ENCODE data around the gene RPF1.

The RPF1 gene, protein sequence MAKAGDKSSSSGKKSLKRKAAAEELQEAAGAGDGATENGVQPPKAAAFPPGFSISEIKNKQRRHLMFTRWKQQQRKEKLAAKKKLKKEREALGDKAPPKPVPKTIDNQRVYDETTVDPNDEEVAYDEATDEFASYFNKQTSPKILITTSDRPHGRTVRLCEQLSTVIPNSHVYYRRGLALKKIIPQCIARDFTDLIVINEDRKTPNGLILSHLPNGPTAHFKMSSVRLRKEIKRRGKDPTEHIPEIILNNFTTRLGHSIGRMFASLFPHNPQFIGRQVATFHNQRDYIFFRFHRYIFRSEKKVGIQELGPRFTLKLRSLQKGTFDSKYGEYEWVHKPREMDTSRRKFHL

DNA sequence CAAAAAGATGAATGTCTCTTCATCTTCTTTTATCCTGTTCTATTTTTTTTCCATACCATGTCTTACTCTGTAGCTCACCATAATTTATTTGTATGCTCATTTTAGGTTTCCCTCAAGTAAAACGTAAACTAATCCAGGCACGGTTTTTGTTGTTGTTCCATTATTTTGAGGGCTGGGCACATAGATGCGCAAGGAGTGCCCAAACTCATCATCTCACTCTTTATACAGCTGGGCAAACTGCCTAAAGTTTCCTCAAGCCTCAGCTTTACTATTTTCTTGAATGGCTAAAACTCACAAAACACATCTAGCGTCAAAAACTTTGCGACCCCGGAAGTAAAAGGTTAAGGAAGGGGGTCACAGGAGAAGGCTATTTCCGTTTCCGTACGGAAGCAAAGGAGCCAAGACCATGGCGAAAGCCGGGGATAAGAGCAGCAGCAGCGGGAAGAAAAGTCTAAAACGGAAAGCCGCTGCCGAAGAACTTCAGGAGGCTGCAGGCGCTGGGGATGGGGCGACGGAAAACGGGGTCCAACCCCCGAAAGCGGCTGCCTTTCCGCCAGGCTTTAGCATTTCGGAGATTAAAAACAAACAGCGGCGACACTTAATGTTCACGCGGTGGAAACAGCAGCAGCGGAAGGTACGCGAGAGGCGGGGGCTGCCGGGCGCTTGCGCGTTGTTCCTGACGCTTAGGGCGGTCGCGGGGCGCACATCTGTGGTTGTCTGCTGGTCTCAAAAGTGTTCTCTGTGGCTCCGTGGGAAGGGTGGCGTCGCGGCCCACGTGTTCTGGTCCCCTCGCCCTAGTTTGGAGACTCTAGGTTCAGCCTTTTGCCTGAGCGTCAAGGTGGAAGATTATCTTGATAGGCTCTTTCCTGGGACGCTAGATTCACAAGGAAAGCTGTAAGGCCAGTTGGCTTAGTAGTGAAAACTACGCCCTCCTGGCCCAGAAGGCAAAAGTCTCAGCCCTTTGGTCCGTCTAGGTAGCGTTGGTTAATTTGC, at the start of gene RPF1:
RPF1 (plus strand) TSS at position 391 of the 993 bp plus-strand sequence; CDS start at position 407, 16 bp downstream.
- H3K4me3 ChIP-seq (ENCODE audit: control insufficient read depth, low read depth, low read length) = peak within 1 kb of the TSS; percentile 62
- peak; percentile 31 for DNase-seq (ENCODE audit: low read depth)
- TF ChIP-seq, protein P1, sequence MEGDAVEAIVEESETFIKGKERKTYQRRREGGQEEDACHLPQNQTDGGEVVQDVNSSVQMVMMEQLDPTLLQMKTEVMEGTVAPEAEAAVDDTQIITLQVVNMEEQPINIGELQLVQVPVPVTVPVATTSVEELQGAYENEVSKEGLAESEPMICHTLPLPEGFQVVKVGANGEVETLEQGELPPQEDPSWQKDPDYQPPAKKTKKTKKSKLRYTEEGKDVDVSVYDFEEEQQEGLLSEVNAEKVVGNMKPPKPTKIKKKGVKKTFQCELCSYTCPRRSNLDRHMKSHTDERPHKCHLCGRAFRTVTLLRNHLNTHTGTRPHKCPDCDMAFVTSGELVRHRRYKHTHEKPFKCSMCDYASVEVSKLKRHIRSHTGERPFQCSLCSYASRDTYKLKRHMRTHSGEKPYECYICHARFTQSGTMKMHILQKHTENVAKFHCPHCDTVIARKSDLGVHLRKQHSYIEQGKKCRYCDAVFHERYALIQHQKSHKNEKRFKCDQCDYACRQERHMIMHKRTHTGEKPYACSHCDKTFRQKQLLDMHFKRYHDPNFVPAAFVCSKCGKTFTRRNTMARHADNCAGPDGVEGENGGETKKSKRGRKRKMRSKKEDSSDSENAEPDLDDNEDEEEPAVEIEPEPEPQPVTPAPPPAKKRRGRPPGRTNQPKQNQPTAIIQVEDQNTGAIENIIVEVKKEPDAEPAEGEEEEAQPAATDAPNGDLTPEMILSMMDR (IDR thresholded peaks at IDR 0.05; ENCODE audit: control insufficient read depth, insufficient read depth, low read depth, low read length, missing control alignments) = no peak

- DNase-seq (ENCODE audit: low read depth) = no peak
- TF ChIP-seq, protein P1 (IDR thresholded peaks at IDR 0.05; ENCODE audit: control insufficient read depth, insufficient read depth, low read depth, low read length, missing control alignments) = no peak
- H3K4me3 ChIP-seq (ENCODE audit: control insufficient read depth, low read depth, low read length) = no peak overlapping the region
These were observed 48.5 kb upstream of the RPF1 start for GRCh38 chr1:84430546-84430945.

DNA sequence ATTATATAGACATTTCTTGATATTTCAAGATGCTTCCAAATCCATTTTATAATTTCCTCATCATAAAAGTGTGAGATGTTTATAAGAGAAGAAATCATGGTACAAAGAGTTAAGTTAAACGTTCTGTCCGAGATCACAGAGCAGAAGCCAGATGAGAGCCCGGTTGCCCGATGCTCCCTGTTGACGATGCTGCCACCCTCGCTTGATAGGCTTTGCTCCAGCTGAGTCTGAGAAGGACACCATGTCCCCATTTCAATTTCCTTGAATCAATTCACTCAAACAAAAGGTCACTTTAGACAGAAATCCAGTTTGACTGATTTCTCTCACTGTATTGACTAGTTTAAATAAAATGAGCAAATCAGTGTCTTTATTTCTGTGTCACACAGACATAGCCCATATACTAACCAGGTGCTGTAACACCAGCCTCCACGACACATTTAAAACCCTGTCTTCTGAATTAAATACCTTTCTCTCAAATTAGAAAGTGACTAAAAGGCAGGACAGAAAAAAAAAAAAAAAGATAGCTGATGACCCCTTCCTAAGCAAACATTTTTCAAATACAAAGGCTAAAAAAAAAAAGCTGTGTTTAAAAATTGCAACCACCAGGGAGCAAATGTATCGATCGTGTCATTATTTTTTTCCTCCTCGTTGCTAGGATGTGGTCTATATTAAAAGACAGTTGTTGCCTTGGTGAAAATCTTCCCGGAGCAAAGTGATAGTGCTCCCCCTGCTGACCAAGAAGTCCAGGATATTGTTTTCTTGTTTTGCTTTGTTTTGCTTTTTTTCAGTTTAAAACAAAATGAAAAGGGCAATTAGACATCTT, 45.6 kb upstream of the RPF1 start:
- no peak overlapping the region; the same call in 1 of the 2 replicates for H3K4me3 ChIP-seq (ENCODE audit: control insufficient read depth, low read depth, low read length)
- TF ChIP-seq, protein P1 (IDR thresholded peaks at IDR 0.05; ENCODE audit: control insufficient read depth, insufficient read depth, low read depth, low read length, missing control alignments) = peak; percentile 66
- DNase-seq (ENCODE audit: low read depth) = peak; percentile 34

DNA sequence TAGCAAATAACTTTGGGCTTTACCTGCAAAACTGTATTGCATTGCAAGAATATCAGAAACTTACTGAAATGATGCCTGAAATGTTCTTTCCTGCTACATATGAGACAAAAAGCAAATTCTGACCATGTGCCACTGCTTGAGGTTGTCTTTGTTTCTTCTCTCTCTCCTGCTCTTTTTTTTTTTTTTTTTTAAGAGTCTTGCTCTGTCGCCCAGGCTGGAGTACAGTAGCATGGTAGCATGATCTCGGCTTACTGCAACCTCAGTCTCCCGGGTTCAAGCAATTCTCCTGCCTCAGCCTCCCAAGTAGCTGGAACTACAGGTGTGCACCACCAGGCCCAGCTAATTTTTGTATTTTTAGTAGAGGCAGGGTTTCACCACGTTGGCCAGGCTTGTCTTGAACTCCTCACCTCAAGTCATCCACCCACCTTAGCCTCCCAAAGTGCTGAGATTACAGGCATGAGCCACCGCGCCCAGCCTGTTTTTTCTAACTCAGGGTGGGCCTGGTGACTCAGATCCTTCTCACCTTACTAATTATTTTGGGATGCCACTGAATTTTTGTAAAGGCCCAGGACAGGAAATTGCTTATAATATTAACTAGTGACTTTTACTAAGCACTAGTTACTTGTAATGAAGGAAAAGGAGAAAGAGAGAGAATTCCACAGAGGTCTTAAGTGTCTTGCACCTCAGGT, 44.8 kb upstream of the RPF1 start:
- DNase-seq (ENCODE audit: low read depth) = no peak
- TF ChIP-seq, protein P1 (IDR thresholded peaks at IDR 0.05; ENCODE audit: control insufficient read depth, insufficient read depth, low read depth, low read length, missing control alignments) = no peak
- H3K4me3 ChIP-seq (ENCODE audit: control insufficient read depth, low read depth, low read length) = no peak overlapping the region

DNA sequence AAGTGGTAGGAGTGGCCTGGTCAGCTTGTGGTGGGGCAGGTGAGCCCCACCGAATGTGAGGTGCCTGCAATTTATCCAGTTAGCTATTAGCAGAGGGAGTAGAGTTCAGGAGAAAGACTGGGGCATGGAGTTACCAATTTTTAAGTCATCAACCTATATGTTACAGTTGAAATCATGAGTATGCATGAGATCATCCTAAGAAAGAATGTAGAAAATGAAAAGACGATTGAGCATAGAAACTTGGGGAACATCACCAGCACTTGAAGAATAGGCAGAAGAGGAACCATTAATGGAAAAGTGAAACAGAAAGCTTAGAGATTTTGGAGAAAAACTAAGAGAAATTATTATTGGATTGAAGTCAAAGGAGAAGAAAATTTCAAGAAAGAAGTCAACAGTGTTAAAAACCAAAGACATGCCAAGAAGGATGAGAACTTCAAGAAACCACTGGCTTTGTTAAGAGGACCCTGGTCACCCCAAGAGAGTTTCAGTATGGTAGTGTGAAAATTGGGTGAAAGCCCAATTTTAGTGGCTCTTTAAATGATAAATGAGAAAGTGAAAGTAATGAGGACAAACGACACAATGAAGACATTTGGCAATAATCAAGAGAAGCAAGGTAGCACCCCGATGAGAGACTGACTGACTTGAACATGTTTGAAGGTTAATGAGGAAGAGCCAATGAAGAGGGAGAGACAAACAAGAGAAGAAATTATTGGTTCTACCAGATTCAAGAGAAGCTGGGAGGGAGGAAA, 44.1 kb upstream of the RPF1 start:
- TF ChIP-seq, protein P1 (IDR thresholded peaks at IDR 0.05; ENCODE audit: control insufficient read depth, insufficient read depth, low read depth, low read length, missing control alignments) = no peak

More for the DNA sequence above, 44.1 kb upstream of the RPF1 start:
- H3K4me3 ChIP-seq (ENCODE audit: control insufficient read depth, low read depth, low read length) = no peak overlapping the region
- no peak for DNase-seq (ENCODE audit: low read depth)
